DMS114 treated with DMSO at 0.1 percent for 48 hours (cell line): ENCODE data around the gene FJX1.
A peak's percentile ranks its signal among the peaks of the same experiment; 100 is the strongest.

Source experiments
- DNase-seq: peaks from one replicate; lab custom pipeline; 2025; ENCODE audit not compliant: unreplicated experiment; lab: John Stamatoyannopoulos, UW

Gene FJX1

GRCh38 chr11:35605706-35606105 lies 12.6 kb upstream of the FJX1 start:
- no peak for DNase-seq

- DNase-seq: no peak
These were observed 12.1 kb upstream of the FJX1 start for GRCh38 chr11:35606206-35606605.

DNA sequence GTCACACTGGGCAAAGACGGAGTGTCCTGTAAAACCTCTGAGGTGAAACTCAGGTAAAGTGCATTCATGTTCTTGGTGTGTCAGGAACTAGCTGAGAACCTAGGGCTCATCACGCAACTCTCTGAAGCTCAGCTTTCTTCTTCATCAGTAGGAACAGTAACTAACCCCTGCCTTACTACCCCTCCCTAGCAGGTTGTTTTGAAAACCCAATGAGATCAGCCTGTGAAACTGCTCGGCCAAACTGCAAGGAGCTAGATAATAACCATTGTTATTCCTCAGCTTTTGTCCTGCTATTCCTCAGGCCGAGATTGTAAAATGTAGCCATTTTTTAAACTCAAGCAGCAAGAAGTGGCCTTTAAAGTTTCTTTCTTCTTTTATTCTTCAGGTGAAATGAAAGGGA lies 9.8 kb upstream of the FJX1 start:
- no peak for DNase-seq

DNA sequence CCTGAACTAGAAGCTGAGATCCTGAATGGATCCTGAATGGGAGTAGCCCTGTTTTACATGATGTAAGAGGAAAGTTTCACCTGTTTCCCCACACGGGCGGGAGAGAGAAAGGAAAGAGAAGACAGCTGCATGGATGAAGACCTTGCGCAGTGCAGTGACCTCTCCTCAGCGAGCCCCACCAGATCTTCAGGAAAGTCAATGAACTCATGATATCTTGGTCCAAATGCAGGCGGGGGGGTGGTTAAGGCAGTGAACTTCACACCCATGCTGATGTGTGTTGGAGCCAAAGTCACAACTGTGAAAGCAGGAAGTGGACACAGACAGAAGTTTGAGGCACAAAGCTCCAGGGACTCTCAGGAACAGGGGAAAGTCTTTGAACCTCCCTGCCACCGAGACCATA lies 8.6 kb upstream of the FJX1 start:
- DNase-seq: no peak

DNA sequence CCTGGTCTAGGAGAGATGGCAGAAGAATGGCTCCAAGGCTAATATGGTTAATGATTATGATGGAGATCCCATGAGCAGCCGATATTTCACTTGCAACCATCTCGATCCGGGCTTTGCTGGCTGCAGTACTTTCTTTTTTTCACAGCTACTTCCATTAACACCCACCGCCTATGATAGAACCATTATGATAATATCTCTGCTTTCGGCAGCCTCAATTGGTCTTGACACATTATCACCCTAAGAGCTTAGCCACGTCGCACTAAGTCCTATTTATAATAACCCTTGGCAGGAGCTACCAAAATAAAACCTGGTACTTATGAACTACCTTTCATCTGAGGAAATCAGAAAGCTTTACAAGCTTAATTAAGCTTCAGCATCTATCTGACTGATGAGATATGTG lies 7.6 kb upstream of the FJX1 start:
- no peak for DNase-seq

DNA sequence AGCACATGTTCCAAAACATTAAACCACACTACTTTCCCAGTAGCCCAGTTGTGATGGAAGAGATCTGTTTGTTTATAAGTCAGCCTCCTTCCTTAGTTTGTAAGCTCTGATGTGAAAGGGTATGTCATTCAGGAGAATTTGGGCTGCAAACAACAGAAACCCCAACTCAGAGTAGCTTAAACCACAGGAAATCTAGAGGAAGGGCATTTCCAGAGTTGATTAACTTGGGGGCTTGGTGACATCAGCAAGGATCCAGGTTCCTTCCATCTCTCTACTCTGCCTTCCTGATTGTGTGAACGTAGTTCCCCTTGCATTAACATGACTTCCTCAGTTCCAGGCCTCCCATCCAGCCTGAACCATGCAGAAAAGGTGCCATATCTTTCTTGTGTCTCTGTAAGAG lies 6.5 kb upstream of the FJX1 start:
- no peak for DNase-seq

- no peak for DNase-seq
These were observed 3.2 kb upstream of the FJX1 start for GRCh38 chr11:35614939-35615569.

DNA sequence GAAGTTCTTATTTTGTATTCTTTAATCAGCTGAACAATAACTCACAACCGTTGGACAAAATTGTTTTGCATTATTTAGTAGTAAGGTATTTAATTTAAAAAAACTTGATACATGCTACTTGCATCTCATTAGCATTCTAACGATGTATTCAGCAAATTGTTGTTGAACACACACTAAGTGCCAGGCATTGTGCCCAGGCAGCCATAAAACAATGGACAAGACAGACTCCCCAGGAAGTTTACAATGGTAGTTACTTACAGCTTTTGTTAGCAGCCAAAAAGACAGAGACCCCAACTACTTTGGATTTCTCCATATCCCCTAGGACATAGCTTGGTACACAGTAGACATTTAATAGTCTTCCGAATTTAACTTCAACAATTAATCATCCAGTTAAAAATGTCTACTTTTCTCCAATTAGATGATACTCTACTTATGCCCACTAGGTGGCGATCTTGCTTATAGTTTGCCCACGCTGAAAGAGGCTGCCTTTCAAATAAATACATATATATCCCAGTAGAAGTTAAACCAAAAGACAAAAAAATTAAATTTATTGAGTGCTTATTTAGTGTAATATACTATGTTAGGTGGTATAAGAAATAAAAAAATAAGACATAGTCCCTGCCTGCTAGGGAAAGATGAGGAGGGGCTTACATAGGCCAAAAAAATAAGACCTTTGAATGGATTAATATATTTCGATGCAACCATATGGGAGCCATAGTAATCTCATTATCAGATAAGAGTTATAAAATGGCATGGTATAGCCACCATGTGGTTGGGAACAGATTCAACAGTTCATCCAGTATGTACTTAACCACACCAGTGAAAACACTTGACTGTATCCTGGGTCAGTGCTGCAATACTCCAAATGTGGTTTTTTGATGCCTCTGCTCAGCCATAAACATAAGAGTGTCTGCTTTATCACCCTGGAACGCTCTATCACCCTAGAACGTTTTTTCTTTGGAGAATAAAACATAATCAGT lies 2.0 kb upstream of the FJX1 start:
- peak; percentile 89 for DNase-seq

- no peak for DNase-seq
These were observed 959 bp upstream of the FJX1 start for GRCh38 chr11:35617316-35617686.

DNA sequence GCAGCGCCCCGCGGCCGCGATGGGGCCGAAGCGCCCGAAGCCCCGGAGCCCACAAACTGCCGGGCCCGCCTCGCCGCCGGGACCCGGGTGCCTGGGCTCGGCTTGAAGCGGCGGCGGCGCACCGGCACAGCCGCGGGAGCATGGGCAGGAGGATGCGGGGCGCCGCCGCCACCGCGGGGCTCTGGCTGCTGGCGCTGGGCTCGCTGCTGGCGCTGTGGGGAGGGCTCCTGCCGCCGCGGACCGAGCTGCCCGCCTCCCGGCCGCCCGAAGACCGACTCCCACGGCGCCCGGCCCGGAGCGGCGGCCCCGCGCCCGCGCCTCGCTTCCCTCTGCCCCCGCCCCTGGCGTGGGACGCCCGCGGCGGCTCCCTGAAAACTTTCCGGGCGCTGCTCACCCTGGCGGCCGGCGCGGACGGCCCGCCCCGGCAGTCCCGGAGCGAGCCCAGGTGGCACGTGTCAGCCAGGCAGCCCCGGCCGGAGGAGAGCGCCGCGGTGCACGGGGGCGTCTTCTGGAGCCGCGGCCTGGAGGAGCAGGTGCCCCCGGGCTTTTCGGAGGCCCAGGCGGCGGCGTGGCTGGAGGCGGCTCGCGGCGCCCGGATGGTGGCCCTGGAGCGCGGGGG lies 346 bp downstream of the FJX1 start:
- no peak for DNase-seq

GRCh38 chr11:35619116-35619854 lies 1.0 kb downstream of the FJX1 start:
- DNase-seq: peak; percentile 69

GRCh38 chr11:35619855-35620640 lies 1.8 kb downstream of the FJX1 start:
- DNase-seq: peak; percentile 61

- DNase-seq: no peak
These were observed 2.5 kb downstream of the FJX1 start for GRCh38 chr11:35620795-35621194.

DNA sequence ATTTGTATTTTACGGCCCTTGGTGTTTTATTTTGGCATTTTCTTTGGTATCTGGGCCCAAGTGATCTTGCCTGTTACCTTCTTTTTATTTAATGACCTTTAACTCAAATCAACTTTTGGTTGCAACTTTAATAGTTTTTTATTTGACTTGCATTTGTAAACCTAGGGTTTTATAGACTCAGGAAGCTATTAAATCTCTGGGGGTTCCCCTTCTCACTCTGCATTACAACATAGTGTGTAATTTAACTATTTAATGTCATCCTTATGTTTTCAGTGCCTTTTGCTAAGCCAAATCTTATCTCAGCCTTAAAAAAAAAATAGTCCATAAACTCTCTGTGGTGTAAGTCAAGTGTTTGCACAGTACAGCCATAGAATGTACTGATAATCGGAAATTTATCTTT lies 3.4 kb downstream of the FJX1 start:
- DNase-seq: no peak

GRCh38 chr11:35622070-35622469 lies 3.8 kb downstream of the FJX1 start:
- no peak for DNase-seq

DNA sequence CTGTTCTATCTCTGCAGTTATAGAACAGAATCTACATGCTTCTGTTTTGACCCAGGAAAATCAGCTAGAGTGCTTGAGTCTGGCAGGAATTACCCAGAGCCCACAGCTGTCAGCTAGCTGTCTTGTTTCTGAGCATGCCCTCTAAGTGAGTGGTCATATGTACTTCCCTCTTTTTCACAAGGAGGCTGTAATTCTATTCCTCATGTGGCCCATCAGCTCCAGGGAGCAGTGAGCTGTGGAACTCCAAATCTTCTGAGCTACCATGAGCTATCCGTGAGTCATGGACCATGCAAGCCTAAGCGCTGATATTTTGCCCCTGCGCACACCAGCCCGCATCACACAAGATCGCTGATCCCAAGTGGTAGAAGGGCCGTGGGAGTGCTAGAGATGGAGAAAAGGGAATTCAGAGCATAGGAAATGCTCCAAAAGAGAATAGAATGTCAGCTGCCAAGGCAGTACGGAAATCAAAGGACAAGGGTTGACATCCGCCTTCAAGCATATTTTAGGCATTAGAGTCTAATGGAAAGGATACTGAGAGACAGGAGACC lies 5.4 kb downstream of the FJX1 start:
- DNase-seq: no peak

DNA sequence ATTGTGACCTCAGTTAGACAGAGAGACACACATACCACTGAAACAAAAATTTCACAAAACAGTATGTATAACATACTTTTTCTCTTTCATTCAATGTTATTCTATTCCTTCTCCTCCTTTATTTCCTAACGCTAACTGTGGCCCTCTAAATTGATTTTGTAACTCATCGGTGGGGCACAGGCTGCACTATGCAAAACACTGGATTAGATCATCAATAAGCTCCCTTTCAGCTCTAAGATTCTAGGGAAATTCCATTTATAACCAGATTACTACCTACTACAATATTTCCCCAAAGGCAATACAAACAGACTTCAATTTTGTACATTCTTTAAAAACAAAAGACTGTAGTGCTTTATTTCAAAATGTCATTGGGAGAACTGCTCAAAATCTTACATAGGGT lies 6.1 kb downstream of the FJX1 start:
- DNase-seq: no peak

DNA sequence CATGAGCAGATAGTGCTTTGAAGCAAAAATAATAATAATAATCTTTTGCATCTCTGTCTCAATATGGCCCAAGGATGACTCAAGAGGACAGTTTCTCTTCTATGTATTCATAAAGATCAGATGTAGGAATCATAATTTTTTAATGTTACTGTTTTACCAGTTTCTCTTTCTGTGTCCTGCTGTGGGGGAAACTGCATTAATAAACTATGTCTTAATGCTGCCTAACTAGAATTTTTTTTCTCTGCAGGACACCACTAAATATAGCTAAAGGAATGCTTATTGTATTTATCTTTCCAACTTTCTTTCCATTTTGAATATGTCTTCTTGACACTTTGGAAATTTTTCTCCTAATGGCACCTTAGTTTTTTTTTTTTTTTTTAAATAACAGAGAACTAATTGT lies 6.5 kb downstream of the FJX1 start:
- no peak for DNase-seq

DNA sequence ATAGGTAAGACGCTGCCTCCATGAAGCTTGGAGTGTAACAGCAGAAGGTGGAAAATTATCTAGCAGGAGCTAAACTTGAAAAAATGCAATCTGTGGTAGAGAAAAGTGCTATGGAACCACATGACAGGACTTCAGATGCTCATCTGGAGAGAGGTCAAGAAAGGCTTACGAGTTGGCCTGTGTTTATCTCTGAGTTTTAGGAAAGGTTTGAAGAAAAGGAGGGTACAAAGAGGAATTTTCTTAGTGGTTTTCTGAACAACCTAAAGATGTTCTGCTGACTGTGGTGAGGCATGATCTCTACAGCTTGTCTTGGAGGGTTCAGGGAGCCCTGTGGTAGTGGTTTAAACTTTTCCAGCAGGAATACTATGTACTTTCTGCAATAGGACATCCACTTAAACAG lies 8.2 kb downstream of the FJX1 start:
- no peak for DNase-seq

GRCh38 chr11:35629511-35629910 lies 11.3 kb downstream of the FJX1 start:
- no peak for DNase-seq
